DMS114 treated with DMSO at 0.1 percent for 48 hours (cell line): Measurements from ENCODE around the gene SLC22A3.
"Not testable (repeated sequence)": the region's sequence is repeated elsewhere in the genome, so short reads cannot be mapped to it uniquely, and the experiment has no call there.

Experiments used
- DNase-seq: peaks from one replicate; lab custom pipeline; 2025; ENCODE audit not compliant: unreplicated experiment; lab: John Stamatoyannopoulos, UW

SLC22A3 gene, protein sequence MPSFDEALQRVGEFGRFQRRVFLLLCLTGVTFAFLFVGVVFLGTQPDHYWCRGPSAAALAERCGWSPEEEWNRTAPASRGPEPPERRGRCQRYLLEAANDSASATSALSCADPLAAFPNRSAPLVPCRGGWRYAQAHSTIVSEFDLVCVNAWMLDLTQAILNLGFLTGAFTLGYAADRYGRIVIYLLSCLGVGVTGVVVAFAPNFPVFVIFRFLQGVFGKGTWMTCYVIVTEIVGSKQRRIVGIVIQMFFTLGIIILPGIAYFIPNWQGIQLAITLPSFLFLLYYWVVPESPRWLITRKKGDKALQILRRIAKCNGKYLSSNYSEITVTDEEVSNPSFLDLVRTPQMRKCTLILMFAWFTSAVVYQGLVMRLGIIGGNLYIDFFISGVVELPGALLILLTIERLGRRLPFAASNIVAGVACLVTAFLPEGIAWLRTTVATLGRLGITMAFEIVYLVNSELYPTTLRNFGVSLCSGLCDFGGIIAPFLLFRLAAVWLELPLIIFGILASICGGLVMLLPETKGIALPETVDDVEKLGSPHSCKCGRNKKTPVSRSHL

DNA sequence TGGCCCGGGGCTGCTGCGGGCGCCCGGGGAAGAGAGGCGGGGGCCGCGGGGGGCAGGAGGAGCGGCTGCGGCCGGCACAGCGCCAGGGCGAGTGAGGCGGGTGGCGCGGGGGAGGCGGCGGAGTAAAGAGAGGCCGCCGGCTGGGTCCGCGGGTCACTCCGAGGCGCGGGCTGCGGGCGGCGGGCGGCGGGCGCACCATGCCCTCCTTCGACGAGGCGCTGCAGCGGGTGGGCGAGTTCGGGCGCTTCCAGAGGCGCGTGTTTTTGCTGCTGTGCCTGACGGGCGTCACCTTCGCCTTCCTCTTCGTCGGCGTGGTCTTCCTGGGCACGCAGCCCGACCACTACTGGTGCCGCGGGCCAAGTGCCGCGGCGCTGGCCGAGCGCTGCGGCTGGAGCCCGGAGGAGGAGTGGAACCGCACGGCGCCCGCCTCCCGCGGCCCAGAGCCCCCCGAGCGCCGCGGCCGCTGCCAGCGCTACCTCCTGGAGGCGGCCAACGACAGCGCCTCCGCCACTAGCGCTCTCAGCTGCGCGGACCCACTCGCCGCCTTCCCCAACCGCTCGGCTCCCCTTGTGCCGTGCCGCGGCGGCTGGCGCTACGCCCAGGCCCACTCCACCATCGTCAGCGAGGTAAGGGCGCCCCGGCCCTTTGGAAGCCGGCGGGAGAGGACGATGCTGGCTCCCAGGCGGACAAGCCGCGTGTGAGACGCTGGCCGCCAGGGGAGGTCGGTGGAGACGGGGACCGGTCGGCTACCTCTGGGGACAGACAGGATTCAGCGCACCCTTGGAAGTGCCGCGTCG, at the start of gene SLC22A3:
Gene SLC22A3, plus strand, starts transcription at position 156 of the 797 bp plus-strand sequence. Its CDS starts 42 bp downstream, at position 198.
- no peak for DNase-seq

DNA sequence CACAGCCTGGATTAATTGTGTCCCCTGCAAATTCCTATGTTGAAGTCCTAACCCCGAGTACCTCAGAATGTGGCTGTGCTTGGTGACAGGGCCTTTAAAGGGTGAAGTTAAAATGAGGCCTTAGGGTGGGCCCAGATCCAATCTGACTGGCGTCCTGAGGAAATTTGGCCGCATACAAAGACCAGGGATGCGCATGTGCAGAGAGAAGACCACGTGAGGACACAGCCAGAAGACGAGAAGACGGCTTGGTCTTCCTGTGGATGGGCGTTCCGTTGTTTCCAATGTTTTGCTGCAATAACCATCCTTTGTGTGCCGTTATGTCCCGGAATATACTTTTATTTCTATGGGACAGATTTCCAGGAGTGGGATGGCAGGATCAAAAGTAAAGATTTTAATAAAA, 48.6 kb upstream of the SLC22A3 start:
- DNase-seq: no peak

DNA sequence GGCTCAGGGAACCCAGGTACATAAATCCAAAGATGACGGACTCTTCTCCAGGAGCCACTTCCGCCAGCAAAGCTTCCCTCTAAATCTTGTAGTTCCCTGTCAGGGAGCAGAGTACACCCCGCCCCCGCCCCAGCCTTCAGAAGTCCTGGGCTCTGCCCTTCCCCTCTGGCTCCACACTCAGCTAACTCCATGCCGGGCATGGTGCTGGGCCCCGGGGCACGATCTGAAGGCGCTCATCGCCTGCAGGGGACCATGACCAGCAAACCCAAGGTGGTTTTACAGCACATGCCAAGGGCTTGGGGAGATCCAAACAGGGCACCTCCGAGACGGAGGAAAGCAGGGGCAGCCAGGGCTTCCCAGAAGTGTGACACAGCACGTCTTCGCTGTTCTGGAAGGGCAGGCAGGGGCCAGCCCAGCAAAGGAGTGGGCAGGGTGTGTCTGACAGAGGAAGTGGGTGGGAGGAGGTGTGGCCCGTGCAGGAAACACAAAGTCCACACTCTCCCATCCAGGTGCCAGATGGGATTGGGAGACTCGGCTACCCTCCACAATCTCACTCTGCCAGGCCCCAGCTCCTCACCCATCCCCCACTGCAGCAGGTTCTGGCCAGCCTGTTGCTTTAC, 48.0 kb upstream of the SLC22A3 start:
- no peak for DNase-seq

DNA sequence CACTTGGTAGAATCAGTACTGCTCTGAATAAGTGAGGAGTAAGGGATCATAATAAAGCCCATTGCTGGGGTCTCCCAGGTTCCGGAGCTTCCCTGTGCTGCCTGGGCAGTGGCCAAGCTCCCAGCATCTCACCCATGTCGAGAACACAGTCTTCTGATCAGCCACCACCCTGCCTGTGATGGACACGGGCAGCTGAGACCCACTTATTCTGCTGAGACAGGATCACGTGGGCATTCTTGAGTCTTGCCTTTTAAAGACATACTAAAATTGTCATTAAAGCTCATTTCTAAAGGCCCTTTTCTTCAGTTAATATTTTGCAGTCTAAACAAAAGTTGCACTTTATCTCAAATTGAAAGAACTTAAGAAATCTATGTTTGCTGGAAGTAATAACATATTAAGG, 46.8 kb upstream of the SLC22A3 start:
- no peak for DNase-seq

DNA sequence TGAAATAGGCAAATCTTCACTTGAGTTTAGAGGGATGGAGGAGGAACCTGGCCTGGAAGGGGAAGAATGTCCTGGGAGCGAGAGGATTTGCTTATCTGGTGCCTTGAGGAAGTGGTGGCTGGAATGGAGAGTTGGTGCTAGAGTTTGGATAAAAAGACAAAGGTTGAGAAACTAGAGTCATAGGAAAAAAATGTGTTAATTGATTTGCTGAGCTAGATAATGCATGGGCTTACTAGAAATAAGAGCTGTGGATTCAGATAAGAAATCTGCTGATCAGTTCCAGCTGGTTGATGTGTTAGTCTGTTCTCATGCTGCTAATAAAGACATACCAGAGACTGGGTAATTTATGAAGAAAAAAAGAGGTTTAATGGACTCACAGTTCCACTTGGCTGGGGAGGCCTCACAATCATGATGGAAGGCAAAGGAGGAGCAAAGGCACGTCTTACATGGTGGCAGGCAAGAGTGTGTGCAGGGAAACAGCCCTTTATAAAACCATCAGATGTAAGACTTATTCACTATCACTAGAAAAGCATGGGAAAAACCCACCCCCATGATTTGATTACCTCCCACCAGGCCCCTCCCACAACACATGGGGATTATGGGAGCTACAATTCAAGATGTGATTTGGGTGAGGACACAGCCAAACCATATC, 45.6 kb upstream of the SLC22A3 start:
- DNase-seq: not testable (repeated sequence)

DNA sequence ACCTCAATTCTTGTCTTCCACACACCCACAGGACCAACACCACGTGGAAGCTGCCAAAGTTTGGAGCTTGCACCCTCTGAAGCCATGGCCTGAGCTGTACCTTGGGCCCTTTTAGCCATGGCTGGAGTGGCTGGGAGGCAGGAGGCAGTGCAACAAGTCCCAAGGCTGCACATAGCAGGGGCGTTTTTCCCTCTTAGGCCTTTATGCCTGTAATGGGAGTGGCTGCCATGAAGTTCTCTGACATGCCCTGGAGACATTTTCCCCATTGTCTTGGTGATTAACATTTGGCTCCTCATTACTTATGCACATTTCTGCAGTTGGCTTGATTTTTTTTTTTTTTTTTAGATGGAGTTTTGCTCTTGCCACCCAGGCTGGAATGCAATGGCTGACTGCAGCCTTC, 44.4 kb upstream of the SLC22A3 start:
- DNase-seq: no peak

DNA sequence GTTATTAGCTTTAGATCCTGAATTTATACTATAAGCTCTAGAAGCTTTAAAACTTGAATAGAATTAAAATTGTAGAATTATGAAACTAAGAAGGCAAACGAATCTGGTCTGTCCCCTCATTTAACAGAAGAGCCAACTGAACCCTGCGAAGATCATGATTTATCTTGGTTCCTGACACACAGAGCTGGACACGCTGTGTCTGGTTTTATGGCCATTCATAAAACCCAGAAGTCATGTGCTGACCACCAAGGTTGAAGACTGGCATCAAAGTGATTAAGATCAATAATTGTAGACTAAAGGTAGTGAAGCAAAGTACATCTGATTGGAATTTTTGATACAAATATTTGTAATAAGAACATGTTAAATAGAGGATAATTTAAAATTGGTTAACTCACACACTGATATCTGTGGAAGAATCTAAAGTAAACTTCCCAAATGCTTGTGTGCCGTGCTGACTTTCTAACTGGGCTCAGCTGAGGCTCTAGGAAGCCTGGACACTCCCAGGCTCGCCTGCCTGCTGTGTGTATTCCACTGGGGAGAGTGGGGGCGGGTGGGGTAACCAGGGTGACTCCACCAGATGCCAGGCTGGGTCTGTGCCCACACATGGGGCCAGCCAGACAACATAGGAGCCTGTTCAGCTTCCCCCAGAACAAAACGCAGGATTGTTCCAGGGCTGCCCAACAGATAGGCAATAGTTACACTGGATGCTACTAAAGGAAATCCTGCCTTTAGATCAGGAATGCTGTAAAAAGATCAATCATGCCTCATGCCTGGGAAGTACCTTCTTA, 42.1 kb upstream of the SLC22A3 start:
- DNase-seq: no peak

DNA sequence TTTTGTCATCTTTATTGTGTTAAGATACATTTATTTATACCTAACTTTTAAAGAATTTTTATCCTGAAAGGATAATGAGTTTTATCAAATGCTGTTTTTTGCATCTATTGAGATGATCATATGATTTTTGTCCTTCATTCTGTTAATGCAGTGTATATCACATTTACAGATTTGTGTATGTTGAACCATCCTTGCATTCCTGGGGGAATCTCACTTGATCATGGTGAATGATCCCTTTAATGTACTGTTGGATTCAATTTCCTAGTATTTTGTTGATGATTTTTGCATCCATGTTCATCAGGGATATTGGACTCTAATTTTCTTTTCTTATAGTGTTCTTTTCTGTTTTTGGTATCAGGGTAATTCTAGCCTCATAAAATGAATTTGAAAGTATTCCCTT, 38.5 kb upstream of the SLC22A3 start:
- DNase-seq: no peak

DNA sequence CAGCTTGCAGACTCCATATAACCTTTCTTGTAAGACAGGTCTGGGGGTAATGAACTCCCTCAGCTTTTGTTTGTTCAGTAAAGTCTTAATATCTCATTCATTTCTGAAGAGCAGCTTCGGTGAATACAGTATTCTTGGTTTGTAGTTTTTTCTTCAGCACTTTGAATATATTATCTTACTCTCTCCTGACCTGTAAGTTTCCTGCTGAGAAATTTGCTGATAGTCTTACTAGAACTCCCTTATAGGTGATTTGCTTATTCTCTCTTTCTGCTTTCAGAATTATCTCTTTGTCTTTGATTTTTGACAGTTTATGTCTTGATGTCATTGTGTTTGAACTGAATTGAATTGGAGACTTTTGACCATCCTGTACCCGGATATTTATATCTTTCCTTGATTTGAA, 35.3 kb upstream of the SLC22A3 start:
- no peak for DNase-seq

DNA sequence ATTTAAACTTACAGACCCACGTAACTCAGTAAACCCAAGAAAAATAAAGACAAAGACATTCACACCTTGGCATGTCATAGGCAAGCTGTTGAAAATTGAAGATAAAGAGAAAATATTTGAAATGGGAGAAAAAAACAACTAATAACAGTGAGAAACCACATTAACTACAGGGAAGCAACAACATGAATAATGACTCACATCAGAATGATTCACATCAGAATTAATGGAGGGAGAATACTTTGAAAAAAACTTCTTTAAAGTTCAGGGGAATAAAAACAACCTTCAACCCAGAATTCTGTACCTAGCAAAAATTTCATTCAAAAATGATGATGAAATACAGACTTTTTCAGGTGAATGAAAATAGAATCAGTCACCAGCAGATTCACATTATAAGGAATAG, 32.9 kb upstream of the SLC22A3 start:
- DNase-seq: no peak

DNA sequence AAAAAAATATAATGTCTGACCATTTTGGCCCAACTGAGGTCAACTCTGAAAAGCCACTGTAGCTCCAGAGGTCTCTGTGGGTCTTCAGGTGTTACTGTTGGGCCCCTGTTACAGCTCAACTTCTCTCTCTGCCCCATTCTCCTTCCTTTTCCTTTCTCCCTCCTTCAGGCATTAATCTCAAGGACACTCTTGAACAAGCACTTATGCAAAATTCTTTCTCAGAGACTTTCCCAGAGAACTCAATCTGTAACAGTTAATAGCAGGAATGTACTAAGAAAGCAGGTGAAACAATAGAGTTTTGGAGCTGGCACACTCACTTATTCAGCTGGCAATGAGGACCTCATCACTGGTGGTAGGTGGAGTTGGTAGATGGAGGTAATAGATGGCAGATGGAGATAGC, 31.9 kb upstream of the SLC22A3 start:
- DNase-seq: no peak

DNA sequence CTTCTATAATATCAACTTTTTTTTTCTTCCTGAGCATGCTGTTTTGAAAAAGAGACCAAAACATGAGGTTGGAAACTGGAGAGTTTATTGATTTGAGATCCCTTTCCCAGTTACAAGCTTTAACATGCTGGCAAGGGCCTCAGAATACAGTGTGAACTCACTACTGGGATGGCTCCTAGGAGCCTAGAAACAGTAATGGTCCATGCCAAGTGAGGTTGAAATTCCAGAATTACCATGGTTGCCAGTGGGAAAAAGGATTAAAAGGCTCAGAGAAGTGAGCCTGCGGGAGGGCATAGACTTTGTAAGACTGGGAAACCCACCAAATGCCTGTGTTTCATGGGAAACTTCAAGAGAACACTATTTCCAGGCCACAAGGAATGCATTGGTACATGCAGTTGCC, 28.9 kb upstream of the SLC22A3 start:
- DNase-seq: no peak

DNA sequence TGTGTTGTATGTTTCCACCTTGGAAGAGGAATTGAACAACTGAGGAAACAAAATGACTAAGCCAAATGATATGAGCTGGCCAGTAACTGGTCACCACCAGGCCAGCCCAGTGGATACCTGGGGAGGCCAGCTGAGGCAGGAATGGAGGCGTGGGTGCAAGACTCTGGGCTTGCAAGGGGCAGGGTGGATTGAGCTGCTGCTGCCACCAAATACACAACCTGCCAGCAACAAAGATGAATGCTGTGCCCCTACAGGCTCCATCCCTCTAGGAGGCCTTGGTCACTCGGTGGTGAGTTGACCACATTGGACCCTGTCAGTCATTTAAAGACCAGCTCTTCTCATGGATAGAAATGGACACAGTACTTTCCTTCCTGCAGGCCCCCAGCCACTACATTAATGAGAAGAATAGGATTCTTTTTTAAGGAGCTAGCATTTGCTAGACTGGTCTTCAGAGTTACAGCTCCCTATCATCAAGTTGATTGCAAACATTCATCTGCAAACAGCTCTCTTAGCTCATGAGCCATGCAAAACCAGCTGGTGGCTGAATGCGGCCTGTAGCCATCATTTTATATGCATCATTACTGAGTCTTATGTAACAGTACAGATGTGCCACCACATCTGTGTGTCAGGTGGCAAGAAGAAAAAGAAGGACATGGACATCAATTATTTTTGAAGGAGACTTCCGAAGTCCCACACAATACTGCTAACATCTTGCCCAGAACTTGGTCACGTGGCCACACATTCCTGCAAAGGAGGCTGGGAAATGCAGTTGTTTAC, 26.3 kb upstream of the SLC22A3 start:
- DNase-seq: no peak

DNA sequence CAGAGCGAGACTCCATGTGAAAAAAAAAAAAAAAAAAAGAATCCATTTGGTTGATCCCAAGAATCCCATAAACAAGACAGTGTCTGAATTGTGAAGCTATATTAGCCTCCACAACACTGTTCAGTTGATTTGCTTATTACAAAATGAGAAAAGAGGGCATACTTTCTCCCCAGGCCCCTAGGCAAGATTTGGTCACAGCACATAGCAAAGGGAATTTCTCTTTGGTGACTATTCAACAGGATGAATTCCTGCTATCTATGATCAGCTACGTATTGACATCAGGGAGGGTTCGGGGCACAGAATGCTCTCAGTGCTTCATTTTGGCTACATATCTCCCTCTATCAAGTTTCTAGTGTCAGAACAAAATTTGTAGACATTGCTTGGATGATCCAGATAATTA, 20.2 kb upstream of the SLC22A3 start:
- DNase-seq: no peak

DNA sequence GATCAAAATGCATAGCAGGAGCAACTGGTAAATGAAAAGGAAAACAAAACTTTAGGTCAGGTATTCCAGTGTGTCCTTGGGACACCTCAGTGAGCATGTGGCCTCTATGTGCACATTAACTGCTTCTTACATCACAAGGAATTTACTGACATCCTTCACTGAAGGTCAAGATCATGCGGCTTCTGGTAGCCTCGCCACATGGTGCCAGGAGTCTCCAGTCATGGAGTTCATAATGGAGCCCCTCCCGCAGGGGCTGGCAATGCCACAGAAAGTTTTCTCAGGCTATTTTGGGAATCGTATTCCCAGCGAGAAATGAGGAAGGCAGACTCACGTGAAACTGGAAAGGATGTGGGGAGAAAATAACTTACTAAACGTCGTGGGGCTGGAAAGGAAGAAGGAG, 19.7 kb upstream of the SLC22A3 start:
- DNase-seq: no peak

DNA sequence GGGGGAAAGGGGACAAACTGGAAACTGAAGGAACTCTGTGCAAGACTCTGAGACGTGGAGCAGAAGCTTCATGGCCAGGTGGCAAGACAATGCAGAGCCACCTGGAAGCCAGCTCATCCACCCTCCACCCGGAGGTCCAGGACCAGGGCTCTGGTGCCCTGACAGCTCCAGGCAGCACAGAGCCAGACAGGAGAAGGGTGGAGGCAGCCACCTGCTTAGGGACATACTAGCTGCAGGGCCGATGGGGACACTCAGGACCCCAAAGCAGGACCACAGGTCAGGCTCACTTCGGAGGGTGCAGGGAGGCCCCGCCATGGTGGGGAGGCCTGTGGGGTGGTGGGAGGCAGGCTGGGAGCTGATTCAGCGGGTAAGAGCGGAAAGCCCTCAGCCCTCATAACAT, 19.0 kb upstream of the SLC22A3 start:
- no peak for DNase-seq

DNA sequence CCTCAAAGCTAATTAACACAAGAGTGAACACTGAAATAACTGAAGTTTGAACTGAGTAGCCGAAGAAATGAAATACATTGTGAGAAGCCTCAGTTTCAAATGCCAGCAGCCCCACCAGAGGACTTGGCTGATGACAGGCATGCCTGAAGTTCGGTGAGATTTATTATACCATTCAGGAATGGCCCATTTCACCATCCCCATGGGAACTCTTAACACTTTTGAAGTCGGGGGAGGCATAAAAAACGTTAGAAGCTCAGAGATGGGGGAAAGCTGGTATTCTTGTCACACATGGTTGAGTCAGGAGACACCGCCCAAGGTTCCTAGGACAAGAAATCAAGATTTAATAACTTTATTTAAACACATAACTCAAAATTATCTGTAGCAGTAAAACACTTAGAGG, 17.6 kb upstream of the SLC22A3 start:
- no peak for DNase-seq

DNA sequence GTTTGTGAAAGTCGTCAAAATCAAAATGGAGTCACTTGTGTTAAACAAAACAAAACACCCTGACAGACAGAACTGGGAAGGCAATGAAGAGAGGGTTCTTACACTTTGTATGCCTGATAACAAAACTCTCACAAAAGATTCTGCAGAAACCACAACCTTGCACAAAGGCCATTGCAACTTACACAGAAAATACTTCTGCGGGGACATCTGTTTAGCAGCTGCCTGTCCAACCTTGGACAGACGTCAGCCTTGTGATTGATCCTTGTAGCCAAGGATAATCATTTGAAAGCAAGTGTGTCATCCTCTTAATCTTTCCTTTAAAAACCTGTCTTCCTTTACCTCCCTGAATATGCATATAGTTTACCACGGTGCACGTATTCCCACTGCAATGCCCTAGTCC, 17.0 kb upstream of the SLC22A3 start:
- DNase-seq: no peak

DNA sequence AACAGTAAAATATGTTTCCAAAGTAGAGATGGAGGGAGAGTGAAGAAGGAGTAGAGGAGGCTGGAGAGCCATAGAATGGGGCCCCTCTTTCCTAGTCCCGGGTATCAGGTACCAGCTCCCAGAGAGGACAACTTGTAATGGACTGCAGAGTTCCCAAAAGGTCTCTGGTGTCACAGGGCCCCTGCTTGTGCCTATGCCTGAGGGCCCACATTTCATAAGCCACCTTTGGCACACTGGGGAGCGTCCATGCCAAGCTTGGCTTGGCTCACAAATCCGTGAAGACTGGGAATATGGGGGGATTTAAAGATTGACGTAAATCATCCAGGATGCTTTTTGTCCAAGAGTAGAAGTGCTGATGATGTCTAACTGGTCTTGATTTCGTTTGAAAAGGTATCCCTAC, 16.4 kb upstream of the SLC22A3 start:
- no peak for DNase-seq

DNA sequence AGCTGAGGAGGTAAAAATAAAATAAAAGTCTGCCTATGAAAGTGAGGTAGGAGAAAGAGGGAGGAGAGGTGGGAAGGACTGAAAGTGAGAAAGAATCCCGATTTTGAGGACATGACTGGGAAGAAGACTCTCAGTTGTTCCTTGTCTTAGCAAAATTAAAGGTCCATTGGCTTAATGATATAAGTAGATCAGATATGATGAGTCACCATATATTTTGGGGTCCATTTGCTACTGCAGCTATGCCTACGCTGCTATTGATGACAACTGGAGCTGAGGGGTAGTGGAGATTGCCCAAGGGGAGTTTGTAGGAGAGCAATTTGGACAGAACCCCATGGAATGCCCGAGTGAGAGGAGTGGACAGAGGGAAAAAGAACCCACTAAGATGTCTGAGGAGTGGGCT, 15.1 kb upstream of the SLC22A3 start:
- no peak for DNase-seq
